Lower lobe of right lung (tissue), 2 donors: Measurements from ENCODE around the gene MFRP. TPM values are rescaled to one million over a fixed set of nuclear protein-coding genes. Genes with fewer than 3 reads are reported as not detected.

ENCODE experiments used
- ATAC-seq, 2 donors: fragments of 200-7000 bp; cut with Tn5 transposase; one replicate each; pipeline ENCODE4 v1.9.1; 2020 to 2022; ENCODE audit warnings: mild to moderate bottlenecking in 2 of 2, moderate library complexity in 2 of 2
- DNase-seq: peaks from one replicate; pipeline ENCODE4 v3.0.0-alpha.2; 2020
- H3K27ac ChIP-seq: fragments of 200-600 bp; one replicate; pipeline ENCODE4 v1.8.0; 2022
- H3K27me3 ChIP-seq: fragments of 200-600 bp; one replicate; pipeline ENCODE4 v1.8.0; 2022; ENCODE audit warnings: low read depth
- H3K36me3 ChIP-seq: fragments of 200-600 bp; one replicate; pipeline ENCODE4 v1.8.0; 2022; ENCODE audit warnings: mild to moderate bottlenecking
- H3K4me1 ChIP-seq: fragments of 200-600 bp; one replicate; pipeline ENCODE4 v1.8.0; 2022
- H3K4me3 ChIP-seq: fragments of 200-600 bp; one replicate; pipeline ENCODE4 v1.8.0; 2022; ENCODE audit warnings: mild to moderate bottlenecking
- H3K9me3 ChIP-seq: fragments of 200-600 bp; one replicate; pipeline ENCODE4 v1.8.0; 2022
- CTCF ChIP-seq: fragments of 200-600 bp; IDR thresholded peaks from one replicate; pipeline ENCODE4 v1.8.0; 2022; ENCODE audit warnings: antibody characterized with exemption, mild to moderate bottlenecking
- intact Hi-C: fragments of 100-400 bp; cut with DNase I; formaldehyde crosslinking; loops from one replicate; pipeline ENCODE4 v1.11.0; 2022
- total RNA-seq: library from RNA; stranded (reverse); fragmentation: NEBNext Ultra II Directional; extraction: Animal tissue kit (Norgen Biotek cat#: 25700); gene quantifications from one replicate; pipeline ENCODE4 v1.2.1, GENCODE V29; 2021
- donor health status: DM: no; HTN: yes; CAD: no; lungs with severe emphysema.

Gene MFRP
- total RNA-seq, 1 donor from 2014 or later = not detected

GRCh38 chr11:119335655-119336543, 10.6 kb downstream of the MFRP start:
- Histone ChIP-seq H3K4me1 (peaks cover 51% of the 10 kb centered on the region), H3K4me3 (no peak overlapping the region), H3K36me3 (peaks cover 13% of the 10 kb centered on the region), H3K27ac (no peak overlapping the region), H3K27me3 (peaks cover 13% of the 10 kb centered on the region), H3K9me3 (no peaks in the 10 kb centered on the region)
- intact Hi-C loops = no loop called here
- no peak for TF ChIP-seq CTCF
- ATAC-seq (no peak), DNase-seq (peak; percentile 45)

DNA sequence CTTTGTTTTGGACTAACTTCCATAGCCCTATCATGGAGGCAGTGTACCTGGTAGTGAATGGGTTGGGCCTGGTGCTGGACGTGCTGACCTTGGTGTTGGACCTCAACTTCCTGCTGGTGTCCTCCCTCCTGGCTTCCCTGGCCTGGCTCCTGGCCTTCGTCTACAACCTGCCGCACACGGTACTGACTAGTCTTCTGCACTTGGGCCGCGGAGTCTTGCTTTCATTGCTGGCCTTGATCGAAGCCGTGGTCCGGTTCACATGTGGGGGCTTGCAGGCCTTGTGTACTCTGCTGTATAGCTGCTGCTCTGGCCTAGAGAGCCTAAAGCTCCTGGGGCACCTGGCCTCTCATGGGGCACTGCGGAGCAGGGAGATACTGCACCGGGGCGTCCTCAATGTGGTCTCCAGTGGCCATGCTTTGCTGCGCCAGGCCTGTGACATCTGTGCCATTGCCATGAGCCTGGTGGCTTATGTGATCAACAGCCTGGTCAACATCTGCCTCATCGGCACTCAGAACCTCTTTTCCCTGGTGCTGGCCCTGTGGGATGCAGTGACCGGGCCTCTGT, 11.3 kb downstream of the MFRP start:
- ATAC-seq = no peak
- TF ChIP-seq CTCF = no peak
- intact Hi-C loops = no loop called here
- no peak overlapping the region for H3K27ac ChIP-seq
- no peaks in the 10 kb centered on the region for H3K9me3 ChIP-seq
- no peak for DNase-seq
- H3K4me3 ChIP-seq = peak overlapping the region; percentile 93
- peaks cover 44% of the 10 kb centered on the region for H3K4me1 ChIP-seq
- peaks cover 13% of the 10 kb centered on the region for H3K36me3 ChIP-seq
- H3K27me3 ChIP-seq = peaks cover 9% of the 10 kb centered on the region

DNA sequence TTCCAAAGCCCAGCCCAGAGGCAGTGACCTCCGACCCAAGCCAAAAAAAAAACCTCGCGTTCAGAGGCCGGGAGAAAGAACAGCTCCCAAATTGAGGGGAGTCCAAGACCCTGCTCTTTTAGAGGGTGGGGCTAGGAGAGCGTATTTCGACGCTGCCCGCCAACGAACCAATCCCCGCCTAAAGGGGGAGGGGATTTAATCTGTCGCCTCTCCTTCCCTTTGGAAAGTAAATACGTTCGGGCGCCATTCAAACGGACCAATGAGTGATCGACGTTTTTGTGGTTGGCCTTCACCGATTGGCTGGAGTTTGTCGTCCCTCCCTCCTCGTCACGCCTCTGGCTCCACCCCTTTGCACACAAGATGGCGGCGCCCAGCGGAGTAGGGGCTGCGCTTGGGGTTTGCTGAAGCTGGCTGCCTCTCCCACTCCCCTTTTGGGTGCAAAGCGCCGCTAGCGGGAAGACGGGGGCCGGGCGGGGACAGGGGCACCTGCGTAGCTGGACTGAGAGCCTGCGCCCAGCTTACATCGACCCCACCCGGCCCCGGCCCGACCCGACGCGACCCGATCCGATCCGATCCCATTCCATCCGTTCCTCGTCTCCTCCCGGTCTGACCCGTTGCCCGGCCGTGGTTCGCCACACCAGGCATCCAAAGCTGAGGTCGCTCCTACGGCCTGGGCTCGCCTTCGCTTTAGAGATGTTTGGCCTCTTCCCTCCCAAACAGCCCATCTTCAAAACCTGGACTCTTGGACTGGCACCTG, 12.2 kb downstream of the MFRP start, which contains the start of gene RNF26:
RNF26 (plus strand) TSS at position 354 of the 757 bp plus-strand sequence. CDS start 596 bp downstream, outside the sequence.
- DNase-seq (peak; percentile 92), ATAC-seq (peak; percentile 96 to 98)
- intact Hi-C loops = no loop called here
- H3K4me1 ChIP-seq = peaks cover 36% of the 10 kb centered on the region
- no peak for TF ChIP-seq CTCF
- peaks cover 1% of the 10 kb centered on the region for H3K27me3 ChIP-seq
- peak within 1 kb of the TSS; percentile 93 for H3K4me3 ChIP-seq
- H3K36me3 ChIP-seq = peaks cover 13% of the 10 kb centered on the region
- H3K9me3 ChIP-seq = no peaks in the 10 kb centered on the region
- H3K27ac ChIP-seq = peak within 1 kb of the TSS; percentile 87

DNA sequence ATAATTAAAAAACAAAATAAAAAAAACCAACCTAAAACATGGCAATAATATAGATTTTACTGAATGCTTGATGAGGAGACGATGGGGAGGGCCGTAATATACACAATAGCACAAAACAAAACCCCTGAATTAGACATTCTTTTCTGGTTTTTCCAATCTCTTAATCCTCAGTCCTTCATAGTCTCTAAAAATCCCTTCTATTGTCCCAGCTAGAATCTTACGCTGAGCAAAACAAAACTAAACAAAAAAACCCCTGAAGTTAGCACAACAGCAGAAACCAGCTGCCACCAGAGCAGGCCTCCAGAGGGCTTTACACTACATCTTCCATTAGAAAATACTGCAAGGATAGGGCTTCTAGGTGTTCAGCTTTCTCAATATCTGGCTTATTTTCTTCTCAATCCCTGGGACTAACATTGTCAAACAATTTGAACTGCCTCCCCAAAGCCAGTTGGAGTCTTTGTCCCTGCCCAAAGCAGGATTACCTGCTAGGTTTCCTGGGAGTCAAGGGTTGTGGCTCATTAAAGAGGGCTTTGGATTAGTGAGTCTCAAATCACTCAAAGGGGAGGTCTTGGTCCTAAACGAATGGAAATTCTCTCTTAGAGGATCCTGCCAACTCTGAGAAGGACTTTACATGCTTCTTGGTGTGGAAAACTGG, 14.3 kb downstream of the MFRP start:
- DNase-seq (no peak), ATAC-seq (no peak)
- Histone ChIP-seq H3K4me1 (peaks cover 18% of the 10 kb centered on the region), H3K27ac (no peak overlapping the region), H3K27me3 (no peaks in the 10 kb centered on the region), H3K9me3 (no peaks in the 10 kb centered on the region), H3K36me3 (peaks cover 12% of the 10 kb centered on the region), H3K4me3 (no peak overlapping the region)
- TF ChIP-seq CTCF = no peak
- intact Hi-C loops = no loop called here

DNA sequence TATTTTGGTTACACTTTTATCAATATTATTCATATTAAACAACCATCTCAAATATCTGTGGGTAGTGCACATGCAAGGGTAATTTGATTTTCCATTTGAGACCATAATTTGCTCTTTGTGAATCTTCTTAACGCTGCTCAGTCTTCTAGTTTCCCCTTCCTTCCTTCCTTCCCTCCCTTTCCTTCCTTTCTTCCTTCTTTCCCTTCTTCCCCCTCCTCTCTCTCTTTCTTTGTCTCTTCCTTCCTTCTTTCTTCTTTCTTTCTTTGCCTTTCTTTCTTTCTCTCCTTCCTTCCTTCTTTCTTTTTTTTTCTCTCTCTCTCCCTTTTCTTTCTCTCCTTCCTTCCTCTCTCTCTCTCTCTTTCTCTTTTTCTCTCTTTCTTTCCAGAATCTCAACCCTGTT, 16.3 kb downstream of the MFRP start:
- no peak for ATAC-seq
- TF ChIP-seq CTCF = no peak

More for the DNA sequence above, 16.3 kb downstream of the MFRP start:
- no peak overlapping the region for H3K27ac ChIP-seq
- no peak for DNase-seq
- no peaks in the 10 kb centered on the region for H3K9me3 ChIP-seq
- peaks cover 6% of the 10 kb centered on the region for H3K4me1 ChIP-seq
- intact Hi-C loops = no loop called here
- H3K27me3 ChIP-seq = no peaks in the 10 kb centered on the region
- H3K4me3 ChIP-seq = no peak overlapping the region
- no peaks in the 10 kb centered on the region for H3K36me3 ChIP-seq
